ENCODE measurements around the gene RXRB.

The RXRB gene

GRCh38 chr6:33172688-33173534 lies 27.6 kb downstream of the RXRB start:
- peak; percentile 79 for TF ChIP-seq CTCF (IDR thresholded peaks at IDR 0.05; ENCODE audit: low read depth, low read length)
- H3K4me3 ChIP-seq (ENCODE audit: low read depth, low read length) = no peak overlapping the region

- no peak for TF ChIP-seq CTCF (IDR thresholded peaks at IDR 0.05; ENCODE audit: low read depth, low read length)
- no peak overlapping the region for H3K4me3 ChIP-seq (ENCODE audit: low read depth, low read length)
Measured at GRCh38 chr6:33171880-33172687, 28.4 kb downstream of the RXRB start.

GRCh38 chr6:33171016-33171879 lies 29.2 kb downstream of the RXRB start:
- no peak for TF ChIP-seq CTCF (IDR thresholded peaks at IDR 0.05; ENCODE audit: low read depth, low read length)
- no peak overlapping the region for H3K4me3 ChIP-seq (ENCODE audit: low read depth, low read length)

GRCh38 chr6:33170176-33171015 lies 30.1 kb downstream of the RXRB start:
- H3K4me3 ChIP-seq (ENCODE audit: low read depth, low read length) = no peak overlapping the region
- TF ChIP-seq CTCF (IDR thresholded peaks at IDR 0.05; ENCODE audit: low read depth, low read length) = no peak

- no peak overlapping the region for H3K4me3 ChIP-seq (ENCODE audit: low read depth, low read length)
- no peak for TF ChIP-seq CTCF (IDR thresholded peaks at IDR 0.05; ENCODE audit: low read depth, low read length)
Measured at GRCh38 chr6:33169291-33170175, 30.9 kb downstream of the RXRB start.

- H3K4me3 ChIP-seq (ENCODE audit: low read depth, low read length) = no peak overlapping the region
- TF ChIP-seq CTCF (IDR thresholded peaks at IDR 0.05; ENCODE audit: low read depth, low read length) = no peak
Measured at GRCh38 chr6:33168639-33169038, 31.8 kb downstream of the RXRB start.
